Nephron (organoid): ENCODE measurements around the gene JAM3.
A peak's percentile ranks its signal among the peaks of the same experiment; 100 is the strongest.
"Not testable (repeated sequence)": the region's sequence is repeated elsewhere in the genome, so short reads cannot be mapped to it uniquely, and the experiment has no call there.

Experiments
- H3K27ac Mint-ChIP-seq, 3 experiments: 2 replicates each; pipeline ENCODE4 v1.8.0; 2020; ENCODE audit warnings: mixed read lengths in 3 of 3, mild to moderate bottlenecking in 2 of 3, moderate library complexity in 1 of 3
- H3K27me3 Mint-ChIP-seq: 2 replicates; pipeline ENCODE4 v1.8.0; 2021; ENCODE audit warnings: low read depth, mild to moderate bottlenecking, moderate library complexity, mixed read lengths
- H3K36me3 Mint-ChIP-seq: 2 replicates; pipeline ENCODE4 v1.8.0; 2020; ENCODE audit warnings: low read depth, mixed read lengths
- H3K4me1 Mint-ChIP-seq: 2 replicates; pipeline ENCODE4 v1.8.0; 2020; ENCODE audit warnings: mixed read lengths
- H3K4me3 Mint-ChIP-seq, 3 experiments: 2 replicates each; pipeline ENCODE4 v1.8.0; 2020; ENCODE audit warnings: mild to moderate bottlenecking in 3 of 3, mixed read lengths in 3 of 3, moderate library complexity in 2 of 3
- H3K9me3 Mint-ChIP-seq: 2 replicates; pipeline ENCODE4 v1.8.0; 2020; ENCODE audit warnings: mixed read lengths
- CTCF ChIP-seq, 3 experiments: fragments of 200-600 bp; sonication (generic); IDR thresholded peaks; one replicate each; pipeline ENCODE4 v1.5.0; 2021; ENCODE audit warnings: antibody characterized with exemption in 3 of 3; ENCODE audit not compliant: unreplicated experiment in 3 of 3

The JAM3 gene

GRCh38 chr11:134071306-134071705 lies 2.4 kb downstream of the JAM3 start:
- Mint-ChIP-seq H3K4me1 (peaks cover 50% of the 10 kb centered on the region), H3K36me3 (no peaks in the 10 kb centered on the region)
- TF ChIP-seq CTCF (IDR thresholded peaks at IDR 0.05; ENCODE audit: unreplicated experiment in 3 of 3) = no peak

DNA sequence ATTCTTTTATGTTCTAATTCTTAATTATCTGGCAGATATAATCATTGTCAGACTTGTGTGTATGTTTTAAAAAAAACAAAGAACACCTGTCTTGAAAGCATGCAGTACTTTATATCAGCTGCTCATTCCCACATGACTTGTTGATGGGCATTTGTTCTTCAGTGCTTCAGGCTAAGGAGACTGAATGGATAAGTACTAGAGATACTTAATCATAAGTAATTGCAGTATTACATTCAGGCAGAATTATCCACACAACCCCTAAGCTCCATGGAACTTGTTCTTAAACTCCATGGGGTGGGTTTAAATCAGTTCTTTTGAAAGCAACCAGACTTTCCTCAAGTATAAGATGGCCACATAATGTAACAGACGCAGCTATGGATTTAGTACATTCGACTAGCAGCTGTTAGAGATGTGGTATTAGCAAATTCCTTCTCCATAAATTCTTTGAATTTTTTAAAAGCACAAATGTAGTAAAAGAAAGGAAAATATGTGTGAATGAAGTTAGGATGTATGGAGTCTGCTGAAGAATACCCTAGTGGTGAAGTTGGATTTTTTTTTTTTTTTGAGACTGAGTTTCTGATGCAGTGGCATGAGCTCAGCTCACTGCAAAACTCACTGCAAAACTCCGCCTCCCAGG lies 3.0 kb downstream of the JAM3 start:
- peak overlapping the region in 2 of 3 experiments; percentile 87 to 96 for H3K4me3 Mint-ChIP-seq
- no peaks in the 10 kb centered on the region for H3K9me3 Mint-ChIP-seq
- no peaks in the 10 kb centered on the region for H3K36me3 Mint-ChIP-seq
- peak in 1 of 3 experiments; percentile 21 for TF ChIP-seq CTCF (IDR thresholded peaks at IDR 0.05; ENCODE audit: unreplicated experiment in 3 of 3)
- H3K27ac Mint-ChIP-seq = peak overlapping the region; percentile 54 to 83 (median 81)
- peaks cover 12% of the 10 kb centered on the region for H3K27me3 Mint-ChIP-seq
- peaks cover 50% of the 10 kb centered on the region for H3K4me1 Mint-ChIP-seq

More at GRCh38 chr11:134071306-134071705, 2.4 kb downstream of the JAM3 start:
- peaks cover 13% of the 10 kb centered on the region for H3K27me3 Mint-ChIP-seq
- H3K27ac Mint-ChIP-seq = peak overlapping the region; percentile 46 to 83 (median 54)
- peak overlapping the region; percentile 10 to 96 (median 87) for H3K4me3 Mint-ChIP-seq
- H3K9me3 Mint-ChIP-seq = no peaks in the 10 kb centered on the region

GRCh38 chr11:134072844-134073243 lies 4.0 kb downstream of the JAM3 start:
- Mint-ChIP-seq H3K4me3 (peak overlapping the region in 2 of 3 experiments; percentile 63 to 75), H3K9me3 (no peaks in the 10 kb centered on the region), H3K27me3 (peaks cover 4% of the 10 kb centered on the region), H3K4me1 (peaks cover 43% of the 10 kb centered on the region), H3K27ac (peak overlapping the region in 2 of 3 experiments; percentile 72 to 78), H3K36me3 (no peaks in the 10 kb centered on the region)
- TF ChIP-seq CTCF (IDR thresholded peaks at IDR 0.05; ENCODE audit: unreplicated experiment in 3 of 3) = no peak

GRCh38 chr11:134074346-134074745 lies 5.5 kb downstream of the JAM3 start:
- Mint-ChIP-seq H3K4me3 (peak overlapping the region in 2 of 3 experiments; percentile 45 to 75), H3K9me3 (peaks cover 3% of the 10 kb centered on the region), H3K36me3 (peaks cover 9% of the 10 kb centered on the region), H3K27me3 (peaks cover 4% of the 10 kb centered on the region), H3K4me1 (peaks cover 45% of the 10 kb centered on the region), H3K27ac (peak overlapping the region; percentile 56 to 91 (median 78))
- no peak for TF ChIP-seq CTCF (IDR thresholded peaks at IDR 0.05; ENCODE audit: unreplicated experiment in 3 of 3)

DNA sequence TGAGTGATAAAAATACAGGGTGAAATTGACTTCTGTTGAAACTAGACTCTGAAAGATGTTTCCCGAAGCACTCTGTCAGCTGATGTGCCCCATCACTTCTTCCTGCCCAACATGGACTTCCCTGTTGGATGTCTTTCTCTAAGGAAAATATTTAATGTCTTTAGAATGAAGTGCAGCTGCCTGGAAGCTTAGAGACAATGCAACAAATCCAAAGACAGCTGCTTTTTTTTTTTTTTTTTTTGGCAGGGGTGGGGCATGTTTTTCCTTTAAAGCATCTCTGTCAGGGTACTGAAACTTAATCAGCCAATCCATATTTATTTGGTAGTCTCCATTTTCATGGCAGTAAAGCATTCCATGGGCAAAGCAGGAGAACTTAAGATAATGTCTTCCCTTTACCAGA lies 5.9 kb downstream of the JAM3 start:
- TF ChIP-seq CTCF (IDR thresholded peaks at IDR 0.05; ENCODE audit: unreplicated experiment in 3 of 3) = no peak
- Mint-ChIP-seq H3K4me1 (peaks cover 47% of the 10 kb centered on the region), H3K4me3 (peak overlapping the region in 2 of 3 experiments; percentile 45 to 75), H3K9me3 (peaks cover 6% of the 10 kb centered on the region), H3K27me3 (peaks cover 4% of the 10 kb centered on the region), H3K36me3 (peaks cover 13% of the 10 kb centered on the region), H3K27ac (peak overlapping the region; percentile 56 to 91 (median 78))

GRCh38 chr11:134079317-134079716 lies 10.4 kb downstream of the JAM3 start:
- Mint-ChIP-seq H3K9me3 (peaks cover 25% of the 10 kb centered on the region), H3K4me3 (no peak overlapping the region), H3K27ac (no peak overlapping the region), H3K36me3 (peaks cover 39% of the 10 kb centered on the region), H3K27me3 (no peaks in the 10 kb centered on the region), H3K4me1 (peaks cover 46% of the 10 kb centered on the region)
- no peak for TF ChIP-seq CTCF (IDR thresholded peaks at IDR 0.05; ENCODE audit: unreplicated experiment in 3 of 3)

GRCh38 chr11:134081258-134081657 lies 12.4 kb downstream of the JAM3 start:
- Mint-ChIP-seq H3K9me3 (peaks cover 25% of the 10 kb centered on the region), H3K4me1 (peaks cover 37% of the 10 kb centered on the region), H3K36me3 (peaks cover 39% of the 10 kb centered on the region)
- H3K4me3 Mint-ChIP-seq, H3K27ac Mint-ChIP-seq, H3K27me3 Mint-ChIP-seq: not testable (repeated sequence)
